Measurements from ENCODE around the gene RANBP3.

RANBP3 gene

DNA sequence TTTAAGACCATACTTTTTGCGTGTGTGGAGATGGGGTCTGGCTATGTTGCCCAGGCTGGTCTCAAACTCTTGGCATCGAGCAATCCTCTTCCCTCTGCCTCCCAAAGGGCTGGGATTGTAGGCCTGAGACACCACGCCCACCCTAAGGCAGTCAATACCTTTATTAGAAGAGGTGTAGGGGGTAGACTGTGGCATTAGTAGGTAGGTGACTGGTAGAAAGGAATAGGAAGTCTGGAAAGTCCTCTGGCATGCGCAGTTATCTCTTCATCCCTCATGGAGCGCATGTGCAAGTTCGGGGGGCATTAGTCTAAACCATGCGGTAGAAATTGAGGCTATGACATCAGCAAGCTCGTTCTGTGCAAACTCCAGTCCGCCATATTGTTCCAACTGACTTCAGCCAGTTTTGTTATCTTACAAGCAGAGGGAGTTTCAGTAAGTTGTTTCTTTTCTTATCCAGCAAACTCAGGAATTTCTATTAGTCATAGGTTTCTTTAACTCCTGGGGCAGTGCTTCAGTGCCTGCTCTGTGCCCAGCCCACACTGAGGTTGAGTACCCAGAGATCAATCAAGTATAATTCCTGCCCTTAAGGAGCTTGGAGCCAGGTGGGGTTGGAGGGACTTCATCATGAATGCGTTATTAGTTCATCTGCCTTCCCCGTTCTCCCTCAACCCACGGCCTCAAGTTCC lies 7.3 kb upstream of the RANBP3 start:
- DNase-seq: no peak

- no peak for DNase-seq
Observed at GRCh38 chr19:5984600-5984999, 6.7 kb upstream of the RANBP3 start.

DNA sequence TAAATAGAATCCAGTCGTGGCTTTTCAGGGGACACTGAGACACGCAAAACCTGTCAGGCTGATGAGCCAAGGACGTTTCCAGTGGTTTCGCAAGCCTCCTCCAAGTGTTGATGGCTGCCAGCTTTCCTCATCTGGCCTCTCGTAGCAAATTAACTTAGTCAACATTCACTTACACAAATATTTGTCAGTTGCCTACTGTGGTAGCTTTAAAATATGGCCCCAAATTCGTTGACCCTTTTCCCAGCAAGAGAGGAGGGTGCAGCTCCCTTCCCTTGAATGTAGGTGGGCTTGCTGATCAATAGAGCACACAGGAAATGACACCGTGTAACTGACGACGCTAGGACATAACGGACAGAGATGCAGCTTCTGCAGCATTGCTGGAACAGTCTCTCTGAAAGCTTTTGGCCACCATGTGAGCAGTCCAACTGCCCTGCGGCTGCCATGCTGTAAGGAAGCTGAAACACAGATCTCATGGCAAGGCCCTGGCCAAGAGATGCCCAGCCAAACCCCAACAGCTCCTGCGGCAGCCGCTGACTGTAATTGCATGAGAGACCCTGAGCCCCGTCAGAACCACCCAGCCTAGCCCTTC lies 5.5 kb upstream of the RANBP3 start:
- peak; percentile 25 for DNase-seq

DNA sequence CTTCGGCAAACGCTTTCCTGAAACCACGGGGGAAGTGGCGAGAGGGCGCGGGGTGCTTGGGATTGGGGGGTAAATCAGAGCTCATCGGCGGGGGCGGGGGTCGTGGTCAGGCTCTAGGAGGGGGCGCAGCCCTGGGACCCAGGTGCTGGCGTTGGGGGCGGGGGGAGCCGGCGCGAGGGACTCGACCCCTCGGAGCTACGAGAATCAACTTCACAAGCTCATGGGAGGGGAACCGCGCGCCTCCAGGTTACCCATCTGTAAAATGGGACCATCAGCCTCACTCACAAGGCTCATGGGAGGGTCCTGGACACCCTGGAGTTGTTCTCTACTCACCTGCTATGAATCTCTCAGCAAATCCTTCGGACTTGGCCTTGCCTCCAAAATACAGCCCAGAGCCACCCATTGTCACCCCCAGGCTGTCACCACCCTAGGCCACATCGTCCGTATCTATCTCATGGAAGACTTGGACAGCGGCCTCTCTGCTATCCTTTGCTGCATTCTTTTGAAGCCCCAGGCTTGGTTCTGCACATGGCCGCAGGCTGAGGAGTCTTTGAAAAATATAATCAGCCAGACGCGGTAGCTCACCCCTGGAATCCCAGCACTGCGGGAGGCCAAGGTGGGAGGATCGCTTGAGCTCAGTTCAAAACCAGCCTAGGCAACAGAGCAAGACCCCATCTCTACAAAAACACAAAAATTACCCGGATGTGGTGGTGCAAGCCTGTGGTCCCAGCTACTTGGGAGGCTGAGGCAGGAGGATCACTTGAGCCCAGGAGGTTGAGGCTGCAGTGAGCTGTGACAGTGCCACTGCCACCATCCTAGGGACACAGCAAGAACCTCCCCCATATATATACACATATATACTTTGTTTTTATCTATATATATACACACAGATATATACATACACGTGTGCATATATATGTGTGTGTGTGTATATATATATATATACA lies 939 bp upstream of the RANBP3 start:
- DNase-seq: no peak

DNA sequence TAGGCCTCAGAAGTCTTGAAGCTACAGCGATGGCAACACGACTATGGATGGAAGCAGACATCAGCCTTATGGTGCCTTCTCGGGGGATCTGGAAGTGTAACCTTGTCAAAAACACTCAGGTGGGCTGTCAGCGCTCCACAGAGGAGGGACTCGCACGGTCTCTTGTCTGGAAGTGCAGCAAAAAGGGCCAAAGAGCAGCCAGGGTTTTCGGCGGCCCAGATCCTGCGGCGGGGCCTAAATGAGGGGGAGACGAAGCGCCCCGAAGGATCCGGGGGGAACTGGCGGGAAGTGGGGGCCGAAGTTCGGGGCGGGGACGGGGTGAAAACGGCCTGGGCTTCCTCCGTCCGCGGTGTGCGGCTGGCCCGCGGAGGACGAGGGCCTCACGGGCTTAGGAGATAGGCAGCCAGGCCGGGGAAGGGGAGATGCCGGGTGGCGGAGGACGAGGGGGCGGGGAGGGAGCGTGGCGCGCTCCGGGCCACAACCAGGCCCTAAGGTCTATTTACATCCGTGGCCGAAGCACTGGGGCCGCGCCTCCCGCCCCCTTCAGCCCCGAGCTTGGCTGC lies 637 bp downstream of the RANBP3 start:
- no peak for DNase-seq

DNA sequence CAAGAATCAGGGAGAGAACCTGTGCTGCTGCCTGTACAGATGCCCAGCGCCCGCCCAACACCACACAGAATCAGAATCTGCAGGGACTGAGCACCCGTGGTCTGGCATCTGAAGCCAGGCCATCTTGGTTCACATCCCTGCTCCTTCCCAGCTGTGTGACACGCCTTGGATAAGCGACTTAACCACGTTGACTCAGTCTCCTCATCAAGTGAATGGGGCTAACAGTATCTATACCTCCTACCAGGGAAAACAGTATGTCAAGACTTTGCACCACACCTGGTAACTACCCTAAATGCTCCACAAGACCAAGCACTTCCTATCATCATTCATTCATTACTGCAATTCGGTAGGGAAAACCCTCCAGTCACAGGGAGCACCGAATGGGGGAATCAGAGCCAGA lies 1.2 kb downstream of the RANBP3 start:
- DNase-seq: no peak

DNA sequence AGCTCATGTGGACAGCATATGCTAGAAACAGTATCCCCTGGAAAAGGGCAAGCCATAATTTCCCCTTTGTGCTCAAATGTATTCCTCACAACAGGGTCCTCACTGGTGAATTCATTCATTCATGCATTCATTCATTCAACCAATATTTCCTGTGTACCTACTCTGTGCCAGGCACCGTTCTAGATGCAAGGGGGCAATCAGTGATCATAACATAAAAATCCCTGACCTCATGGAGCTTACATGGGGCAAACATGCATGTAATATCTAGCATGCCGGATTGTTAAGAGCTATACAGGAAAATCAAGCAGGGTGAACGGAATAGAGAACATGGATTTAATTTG lies 2.6 kb downstream of the RANBP3 start:
- no peak for DNase-seq

DNA sequence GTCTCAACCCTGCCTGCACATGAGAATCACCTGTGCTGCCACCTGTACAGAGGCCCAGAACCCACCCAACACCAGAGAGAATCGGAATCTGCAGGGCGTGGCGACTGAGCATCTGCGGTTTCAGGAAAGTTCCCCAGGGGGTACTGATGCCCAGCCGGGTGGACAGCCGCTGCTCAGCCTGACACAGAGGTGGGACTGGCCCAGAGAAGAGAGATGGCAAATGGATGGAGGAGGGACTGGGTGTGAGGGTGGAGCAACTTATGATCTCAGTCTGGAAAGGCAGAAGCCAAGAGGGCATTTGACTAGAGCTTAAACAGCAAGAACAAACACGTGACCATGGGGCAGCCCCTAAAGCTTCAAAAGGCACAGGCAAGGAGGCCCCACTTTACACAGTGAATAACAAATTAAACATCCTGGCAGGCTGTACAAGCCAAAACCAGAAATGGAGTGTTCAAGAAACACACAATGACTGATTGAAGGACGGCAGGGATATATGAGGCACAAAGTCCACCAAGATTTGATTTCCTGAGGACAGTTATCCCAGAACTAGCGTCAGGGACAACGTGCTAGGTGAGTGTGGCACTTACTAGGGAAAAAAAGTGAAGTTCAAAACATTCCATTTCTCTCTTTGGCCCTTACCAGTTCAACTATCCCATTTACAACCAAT lies 3.1 kb downstream of the RANBP3 start:
- DNase-seq: no peak

DNA sequence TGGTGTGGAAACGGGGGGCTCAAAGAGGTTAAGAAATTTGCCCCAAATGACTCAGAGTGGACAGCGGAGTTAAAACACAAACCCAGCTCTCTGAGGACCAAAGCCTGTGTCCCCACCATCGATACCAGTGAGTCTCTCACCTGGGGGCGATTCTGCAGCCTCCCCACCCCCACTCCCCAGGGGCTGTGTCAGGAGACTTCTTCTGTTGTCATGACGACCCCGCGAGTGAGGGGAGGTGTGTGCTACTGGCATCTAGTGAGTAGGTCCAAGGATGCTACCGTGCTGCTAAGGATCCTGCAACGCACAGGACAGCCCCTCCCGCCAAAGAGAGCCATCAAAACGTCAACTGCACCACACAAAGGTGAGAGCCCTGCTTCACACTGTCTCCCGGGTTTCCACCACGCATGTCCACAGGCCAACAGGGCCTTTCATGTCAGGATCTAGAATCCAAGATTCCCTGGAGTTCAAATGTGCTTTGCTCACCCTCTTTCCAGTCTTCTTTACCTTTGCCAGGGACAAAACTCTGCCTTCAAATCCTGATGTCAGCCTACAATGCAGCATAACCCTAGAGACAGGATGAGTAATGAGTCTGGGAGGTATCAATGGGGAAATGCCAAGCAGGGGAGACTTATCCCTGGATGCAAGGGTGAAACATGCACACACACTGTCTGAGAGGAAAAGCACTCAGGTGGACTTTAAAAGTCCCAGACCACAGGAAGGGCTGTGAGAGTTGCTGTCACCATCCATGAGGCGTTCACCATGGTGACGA lies 3.9 kb downstream of the RANBP3 start:
- DNase-seq: no peak

GRCh38 chr19:5973376-5973775 lies 4.6 kb downstream of the RANBP3 start:
- no peak for DNase-seq

DNA sequence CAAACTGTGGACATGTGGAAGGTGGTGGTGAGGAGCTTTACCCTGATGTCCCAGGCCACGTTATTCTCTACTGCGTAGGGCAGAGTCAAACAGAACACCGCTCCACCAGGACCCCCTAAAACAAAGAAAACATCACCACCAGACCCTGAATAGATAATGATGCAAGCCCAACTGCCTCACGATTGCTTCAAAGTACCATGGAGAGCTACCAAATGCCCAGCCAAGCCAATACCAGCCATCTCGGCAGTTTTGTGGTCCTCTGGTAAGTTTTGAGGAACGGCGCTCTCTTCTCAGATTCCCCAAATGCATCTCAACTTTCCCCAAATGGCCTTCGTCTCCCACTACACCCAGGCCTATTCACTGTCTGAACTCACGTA lies 5.6 kb downstream of the RANBP3 start:
- no peak for DNase-seq

DNA sequence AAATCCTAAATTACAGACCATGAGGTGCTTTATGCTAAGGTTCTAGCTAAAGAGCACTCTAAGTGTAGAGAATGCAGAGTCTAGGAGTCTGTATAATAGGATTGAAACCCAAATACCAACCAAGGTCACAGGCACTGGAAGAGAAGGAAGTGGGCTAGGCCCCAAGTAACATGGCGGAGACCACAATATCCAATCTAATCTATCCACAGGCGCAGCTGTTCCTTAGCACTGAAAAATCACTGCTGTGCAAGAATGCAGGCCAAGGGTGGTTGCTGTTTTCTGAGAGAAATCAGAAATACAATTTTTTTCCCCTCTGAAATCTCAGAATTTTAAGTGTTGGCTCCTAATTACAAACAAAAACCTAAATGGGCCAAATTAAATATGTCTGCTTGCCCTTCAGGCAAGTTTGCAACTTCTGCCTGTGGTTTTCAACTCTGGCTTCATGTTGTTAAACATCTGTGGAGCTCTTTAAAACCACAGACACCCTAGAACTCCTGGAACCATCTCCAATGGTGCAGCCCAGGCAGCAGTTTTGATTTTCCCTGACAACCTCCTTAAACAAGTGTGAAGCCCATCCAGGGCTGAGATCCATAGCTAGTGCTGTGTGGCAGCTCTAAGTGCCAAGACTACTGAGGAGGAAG lies 6.1 kb downstream of the RANBP3 start:
- no peak for DNase-seq

- no peak for DNase-seq
Observed at GRCh38 chr19:5969476-5969875, 8.5 kb downstream of the RANBP3 start.

- DNase-seq: no peak
Observed at GRCh38 chr19:5968431-5969373, 9.2 kb downstream of the RANBP3 start.

- DNase-seq: peak; percentile 80
Observed at GRCh38 chr19:5967994-5968430, 9.9 kb downstream of the RANBP3 start.

GRCh38 chr19:5967571-5967970 lies 10.4 kb downstream of the RANBP3 start:
- DNase-seq: no peak

DNA sequence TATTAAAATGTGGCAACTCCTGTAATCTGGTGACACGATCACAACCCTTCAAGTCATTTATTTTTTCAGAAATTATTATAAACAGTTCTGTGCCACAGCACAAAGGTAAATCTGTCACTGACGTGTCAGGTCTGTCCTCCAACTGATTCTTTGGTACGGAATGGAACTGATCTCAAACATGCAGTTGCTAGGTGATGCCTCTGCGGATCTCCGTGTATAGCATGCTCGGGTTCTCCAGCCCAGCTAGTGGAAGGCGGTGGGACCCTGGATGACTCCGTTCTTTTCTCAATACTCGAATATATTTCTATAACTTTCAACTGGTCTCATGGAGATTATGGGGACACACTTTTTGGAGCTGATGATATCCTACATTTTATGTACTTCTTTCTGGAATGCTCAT lies 11.0 kb downstream of the RANBP3 start:
- no peak for DNase-seq

DNA sequence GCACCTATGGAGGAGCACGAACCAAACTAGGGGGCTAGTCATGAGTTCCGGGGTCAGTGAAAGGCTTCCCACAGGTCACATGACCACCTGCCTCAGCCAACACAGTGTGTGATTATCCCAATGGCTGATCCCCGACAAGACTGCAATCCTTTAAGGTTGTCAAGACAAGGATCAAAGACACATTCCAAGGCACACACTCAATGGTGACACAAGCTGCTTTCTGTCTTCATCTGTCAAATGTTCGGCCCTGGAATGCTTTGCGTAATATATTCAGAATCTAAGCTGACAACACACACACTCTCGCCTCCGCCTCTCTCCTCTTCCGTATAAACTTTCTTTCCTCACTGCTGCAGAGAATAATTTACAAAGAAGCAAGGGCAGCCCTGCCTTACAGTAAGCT lies 11.7 kb downstream of the RANBP3 start:
- DNase-seq: no peak

GRCh38 chr19:5964816-5965565 lies 12.9 kb downstream of the RANBP3 start:
- DNase-seq: no peak

DNA sequence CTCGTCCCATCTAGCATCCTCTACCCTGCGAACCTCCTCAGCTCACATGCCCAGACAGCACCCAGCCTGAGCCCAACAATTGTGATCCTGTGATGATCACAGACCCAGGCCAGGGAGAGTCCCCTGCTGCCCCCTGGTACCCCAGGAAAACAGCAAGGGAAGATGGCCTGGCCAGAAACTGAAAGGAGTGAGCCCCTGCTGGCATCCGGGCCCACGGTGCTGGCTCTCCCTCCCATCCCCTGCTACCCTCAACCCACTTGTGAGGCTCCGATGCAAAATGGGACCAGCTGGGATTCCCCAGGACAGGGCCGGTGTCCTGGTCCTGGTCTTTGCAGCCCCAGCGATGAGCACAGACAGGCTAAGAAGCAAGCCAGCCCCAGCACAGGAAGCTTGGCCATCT lies 14.1 kb downstream of the RANBP3 start:
- no peak for DNase-seq

All from suppressor macrophage treated with lipopolysaccharide for 4 hours (primary cell).